HepG2 (cell line): Measurements from ENCODE around the gene ZBTB7B. TPM values are rescaled to one million over a fixed set of nuclear protein-coding genes. Genes with fewer than 3 reads are reported as not detected.

Experiments
- GPBP1L1 ChIP-seq: sonication (generic); formaldehyde crosslinking; IDR thresholded peaks from 2 replicates; pipeline ENCODE4 v1.5.0; 2020; ENCODE audit warnings: mild to moderate bottlenecking, missing genetic modification reagents
- HNRNPLL ChIP-seq: fragments of 200-400 bp; formaldehyde crosslinking; IDR thresholded peaks from 2 replicates; pipeline ENCODE4 v1.6.1; 2017; ENCODE audit warnings: mild to moderate bottlenecking, low read depth, low read length; ENCODE audit not compliant: poor library complexity, severe bottlenecking
- KIAA2018 ChIP-seq: sonication (generic); formaldehyde crosslinking; IDR thresholded peaks from 2 replicates; pipeline ENCODE4 v1.5.0; 2020; ENCODE audit warnings: mild to moderate bottlenecking, missing genetic modification reagents, borderline replicate concordance
- KLF16 ChIP-seq, 2 experiments: sonication (generic) in 1 of 2; formaldehyde crosslinking in 1 of 2; IDR thresholded peaks; 2 replicates each; pipeline versions ENCODE4 v1.6.1 to v1.8.0; 2016 to 2023; ENCODE audit warnings: missing genetic modification reagents in 2 of 2, missing compliant biosample characterization in 1 of 2
- NFAT5 ChIP-seq: sonication (generic); formaldehyde crosslinking; IDR thresholded peaks from 2 replicates; pipeline ENCODE4 v1.4.0; 2020; ENCODE audit warnings: missing genetic modification reagents
- RFX3 ChIP-seq: IDR thresholded peaks from 2 replicates; pipeline ENCODE4 v1.6.1; 2016; ENCODE audit warnings: missing biosample characterization, missing genetic modification reagents
- RFXANK ChIP-seq: IDR thresholded peaks from 2 replicates; pipeline ENCODE4 v1.6.1; 2016
- YEATS4 ChIP-seq: sonication (generic); formaldehyde crosslinking; IDR thresholded peaks from 2 replicates; pipeline ENCODE4 v1.4.0; 2020; ENCODE audit warnings: missing genetic modification reagents, borderline replicate concordance
- ZFP91 ChIP-seq: sonication (generic); formaldehyde crosslinking; IDR thresholded peaks from 2 replicates; pipeline ENCODE4 v1.9.0; 2022; ENCODE audit warnings: missing genetic modification reagents, mild to moderate bottlenecking, borderline replicate concordance
- ZNF607 ChIP-seq: sonication (generic); formaldehyde crosslinking; IDR thresholded peaks from 2 replicates; pipeline ENCODE4 v1.5.1; 2020; ENCODE audit warnings: missing genetic modification reagents, mild to moderate bottlenecking, borderline replicate concordance
- polyA plus RNA-seq, 8 experiments: library from polyadenylated mRNA; depleted of rRNA in 3 of 8; stranded (reverse) in 7 of 8; unstranded in 1 of 8; fragments of >200 nt; fragmentation: Illumina TruSeq in 4 of 8; extraction: Trizol in 4 of 8; gene quantifications; 2 replicates each; pipeline versions ENCODE4 v1.2.1 to v1.2.3, GENCODE V29; 2011 to 2016; ENCODE audit warnings: low read depth in 4 of 8, missing spikeins in 1 of 8, mixed read lengths in 1 of 8; ENCODE audit not compliant: insufficient read depth in 1 of 8
- total RNA-seq, 5 experiments: library from RNA; depleted of rRNA; stranded (reverse); fragments of >200 nt; fragmentation: Illumina TruSeq; extraction: Trizol; gene quantifications; 2 replicates each; pipeline ENCODE4 v1.2.3, GENCODE V29; 2016; ENCODE audit warnings: low read depth in 1 of 5

Gene ZBTB7B
- total and polyA plus RNA-seq, 2 of the 13 experiments (the other 11 are each of a cell fraction or from before 2014, with no cell fraction given), result 15.5 to 17.5 TPM

GRCh38 chr1:154999571-155000410 lies 2.8 kb upstream of the ZBTB7B start (continued):
- TF ChIP-seq KIAA2018 (CRISPR knock-in tag), result no peak
- TF ChIP-seq NFAT5 (CRISPR knock-in tag), result no peak
- no peak; the same call in 1 of the 2 replicates for TF ChIP-seq YEATS4 (CRISPR knock-in tag)
- TF ChIP-seq GPBP1L1 (CRISPR knock-in tag), result no peak
- TF ChIP-seq KLF16 (CRISPR knock-in tag; IDR thresholded peaks at IDR 0.05), result peak in 1 of 2 experiments; percentile 73; a peak in 2 of 4 replicates
- TF ChIP-seq ZFP91 (CRISPR knock-in tag), result 0 out of 2 replicates have a peak, but pooled peaks have one; percentile 49
- TF ChIP-seq RFX3 (CRISPR knock-in tag), result no peak
- no peak for TF ChIP-seq HNRNPLL
- TF ChIP-seq RFXANK (CRISPR knock-in tag), result no peak
- TF ChIP-seq ZNF607 (CRISPR knock-in tag), result peak; percentile 58; the same call in 1 of the 2 replicates
